SHP77 (cell line): ENCODE data around the gene CDCP1.
A peak's percentile ranks its signal among the peaks of the same experiment; 100 is the strongest.

Experiments
- DNase-seq, 2 experiments: peaks; one replicate each; lab custom pipeline; 2025; lab: John Stamatoyannopoulos, UW

Gene CDCP1

DNA sequence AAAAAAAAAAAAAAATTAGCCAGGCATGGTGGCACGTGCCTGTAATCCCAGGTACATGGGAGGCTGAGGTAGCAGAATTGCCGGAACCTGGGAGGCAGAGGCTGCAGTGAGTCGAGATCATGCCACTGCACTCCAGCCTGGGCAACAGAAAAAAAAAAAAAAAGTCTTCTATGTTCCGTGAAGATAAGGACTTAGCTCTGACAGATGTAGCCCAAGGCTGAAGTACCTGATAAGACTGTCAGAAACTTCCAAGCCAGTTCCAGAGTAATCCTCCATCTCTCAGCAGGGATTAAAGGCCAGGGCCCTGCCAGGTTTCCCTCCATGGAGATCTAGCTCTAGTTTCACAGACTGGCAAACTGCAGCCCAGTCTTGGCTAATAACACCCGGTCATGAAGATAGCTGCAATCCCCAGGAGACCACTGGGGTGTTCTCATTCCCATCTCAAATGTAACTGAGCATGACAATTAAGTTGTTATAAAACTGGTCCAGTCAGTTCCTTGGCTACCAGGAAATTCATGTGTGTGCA lies 8.5 kb downstream of the CDCP1 start:
- no peak for DNase-seq

GRCh38 chr3:45135959-45136358 lies 10.2 kb downstream of the CDCP1 start:
- DNase-seq, result no peak

DNA sequence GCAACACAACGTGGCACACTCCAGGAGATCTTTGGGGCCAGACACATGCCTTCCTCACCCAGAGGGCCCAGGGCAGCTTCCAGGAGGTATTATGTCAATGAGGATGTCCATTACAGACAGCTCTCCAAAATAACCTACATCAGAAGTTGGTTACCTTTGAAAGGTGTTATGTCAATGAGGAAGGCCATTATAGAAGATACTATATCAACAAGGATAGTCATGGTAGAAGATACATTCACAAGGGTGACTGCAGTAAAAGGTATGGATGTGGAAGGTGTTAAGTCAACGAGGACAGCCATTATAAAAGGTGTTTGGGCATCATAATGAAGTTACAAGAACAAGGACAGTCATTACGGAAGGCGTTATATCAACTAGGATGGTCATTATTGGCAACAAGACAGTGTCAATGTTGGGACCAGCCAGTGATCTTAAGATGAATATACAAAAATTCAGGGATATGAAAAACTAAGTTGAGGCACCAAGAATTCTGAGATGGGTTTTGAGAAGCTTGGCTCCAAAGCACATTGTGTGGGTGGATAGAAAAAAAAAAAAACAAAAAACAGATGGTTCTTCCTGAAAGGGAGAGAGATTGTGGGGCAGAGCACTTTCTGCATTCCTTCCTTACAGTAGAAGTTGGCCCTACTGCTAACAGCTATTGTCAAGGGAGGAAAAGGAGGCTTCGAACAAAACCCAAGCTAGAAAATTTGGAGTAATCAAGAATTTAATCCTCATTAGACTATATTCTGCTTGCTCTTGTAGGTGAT lies 11.2 kb downstream of the CDCP1 start:
- no peak for DNase-seq

DNA sequence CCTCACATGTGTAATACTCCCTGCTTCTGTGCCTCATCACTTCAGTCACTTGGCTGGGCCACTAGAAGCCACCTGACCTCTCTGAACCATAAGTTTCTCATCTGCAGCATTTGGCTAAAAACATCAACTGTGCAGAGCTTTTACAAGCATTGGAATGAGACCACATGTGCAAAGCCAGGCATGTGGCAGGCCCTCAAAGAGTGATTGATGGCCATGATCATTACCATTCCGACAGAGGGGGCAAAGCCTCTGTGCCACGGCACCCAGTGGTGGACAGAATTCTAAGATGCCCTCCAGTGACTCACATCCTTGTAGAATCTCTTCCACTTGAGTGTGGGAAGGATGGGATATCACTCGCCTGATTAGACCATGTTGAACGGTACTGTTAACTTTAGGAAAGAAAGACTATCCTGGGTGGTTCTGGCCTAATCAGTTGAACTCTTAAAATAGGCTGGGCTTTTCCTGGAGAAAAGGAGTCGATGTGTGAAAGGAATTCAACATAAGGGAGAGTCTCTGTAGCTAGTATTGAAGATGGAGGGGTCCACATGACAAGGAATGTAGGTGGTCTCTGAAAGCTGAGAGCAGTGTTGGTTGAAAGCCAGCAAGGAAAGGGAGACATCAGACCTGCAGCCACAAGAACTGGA lies 13.5 kb downstream of the CDCP1 start:
- no peak for DNase-seq

- DNase-seq, result no peak
Observed at GRCh38 chr3:45131201-45131600, 15.0 kb downstream of the CDCP1 start.

DNA sequence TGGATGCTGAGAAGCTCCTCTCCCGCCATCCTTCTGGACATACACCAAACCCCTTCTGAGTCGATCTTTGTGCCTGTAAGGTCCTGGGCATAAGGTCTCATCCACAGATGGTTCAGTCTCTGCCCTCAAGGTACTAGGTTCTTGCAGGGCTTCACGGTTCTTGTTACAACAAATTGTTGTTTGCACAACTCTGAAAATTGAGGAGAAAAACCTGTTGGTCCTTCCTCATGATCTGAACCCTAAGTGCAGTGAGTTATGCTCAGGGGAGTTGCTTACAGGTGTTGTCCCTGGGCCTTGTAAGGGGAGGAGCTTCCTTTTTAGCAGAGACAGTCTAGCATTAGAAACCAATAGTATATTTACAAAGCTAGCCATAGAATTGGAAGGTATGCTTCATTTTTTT lies 15.7 kb downstream of the CDCP1 start:
- DNase-seq, result no peak

- DNase-seq, result no peak
Observed at GRCh38 chr3:45128950-45129349, 17.2 kb downstream of the CDCP1 start.

GRCh38 chr3:45127130-45127822 lies 18.9 kb downstream of the CDCP1 start:
- DNase-seq, result no peak

DNA sequence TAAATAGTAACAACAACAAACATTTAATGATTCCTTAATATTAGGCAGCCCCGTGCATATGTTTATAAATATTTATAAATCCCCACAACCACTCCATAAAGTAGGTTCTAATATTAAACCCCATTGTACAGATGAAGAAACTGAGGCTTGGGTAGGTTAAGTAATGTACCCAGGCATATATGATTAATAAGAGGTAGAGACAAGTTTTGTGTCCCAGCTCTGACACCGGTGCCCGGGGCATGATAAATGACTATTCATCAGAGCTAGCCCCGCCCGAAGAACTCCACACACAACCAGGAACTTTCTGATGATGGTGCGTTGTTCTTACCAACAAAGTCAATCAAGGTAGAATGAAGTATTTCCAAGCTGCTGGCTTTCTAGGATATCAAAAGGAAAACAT lies 19.4 kb downstream of the CDCP1 start:
- DNase-seq, result no peak

DNA sequence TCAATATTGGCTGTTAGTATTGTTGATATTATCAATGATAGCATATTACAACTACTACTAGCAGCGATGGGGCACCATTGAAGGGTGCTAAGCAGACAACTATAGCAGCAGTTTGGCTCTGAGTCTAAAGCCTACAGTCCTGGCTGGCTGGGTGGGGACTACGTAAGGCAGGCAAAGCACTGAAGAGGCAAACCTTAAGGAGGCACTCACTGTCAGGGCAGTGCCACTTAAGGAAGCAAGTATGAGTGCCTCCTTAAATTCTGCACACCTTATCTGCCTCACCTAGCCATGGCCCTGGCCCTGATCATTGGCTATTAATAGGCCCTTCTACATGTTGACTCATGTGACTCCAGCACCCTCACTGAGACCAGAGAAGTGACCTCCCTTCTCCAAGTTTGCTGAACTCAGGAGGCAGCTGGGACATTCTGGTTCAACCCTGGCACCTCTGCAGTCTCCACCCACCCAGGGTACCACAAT lies 20.6 kb downstream of the CDCP1 start:
- DNase-seq, result no peak

DNA sequence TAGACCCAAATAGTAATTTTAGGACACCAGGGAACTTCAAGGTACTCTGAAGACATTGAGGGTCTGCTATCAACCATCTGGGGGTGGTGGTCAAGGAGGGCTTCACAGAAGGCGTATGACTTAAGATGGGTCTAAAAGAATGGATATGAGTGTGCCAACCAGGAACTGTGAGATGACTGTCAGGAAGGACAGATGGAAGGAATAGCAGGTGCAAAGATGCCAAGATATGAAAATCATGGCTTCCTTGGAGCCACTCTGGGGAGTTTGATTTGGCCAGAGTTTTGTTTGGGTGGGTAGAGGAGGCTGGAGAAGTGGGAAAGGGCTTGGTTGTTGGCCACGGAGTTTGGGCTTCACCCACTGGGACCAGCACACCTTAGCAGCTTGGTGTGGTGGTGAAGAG lies 21.2 kb downstream of the CDCP1 start:
- DNase-seq, result no peak

- DNase-seq, result no peak
Observed at GRCh38 chr3:45124352-45124751, 21.8 kb downstream of the CDCP1 start.

- no peak for DNase-seq
Observed at GRCh38 chr3:45123581-45124269, 22.5 kb downstream of the CDCP1 start.

GRCh38 chr3:45123030-45123429 lies 23.1 kb downstream of the CDCP1 start:
- DNase-seq, result no peak

GRCh38 chr3:45120359-45121158 lies 25.6 kb downstream of the CDCP1 start:
- DNase-seq, result no peak

- DNase-seq, result peak; percentile 20 to 33
Observed at GRCh38 chr3:45119824-45120358, 26.3 kb downstream of the CDCP1 start.

GRCh38 chr3:45119376-45119775 lies 26.8 kb downstream of the CDCP1 start:
- no peak for DNase-seq

- no peak for DNase-seq
Observed at GRCh38 chr3:45118615-45119071, 27.5 kb downstream of the CDCP1 start.

GRCh38 chr3:45116350-45116749 lies 29.8 kb downstream of the CDCP1 start:
- no peak for DNase-seq

- DNase-seq, result no peak
Observed at GRCh38 chr3:45113625-45114050, 32.5 kb downstream of the CDCP1 start.

DNA sequence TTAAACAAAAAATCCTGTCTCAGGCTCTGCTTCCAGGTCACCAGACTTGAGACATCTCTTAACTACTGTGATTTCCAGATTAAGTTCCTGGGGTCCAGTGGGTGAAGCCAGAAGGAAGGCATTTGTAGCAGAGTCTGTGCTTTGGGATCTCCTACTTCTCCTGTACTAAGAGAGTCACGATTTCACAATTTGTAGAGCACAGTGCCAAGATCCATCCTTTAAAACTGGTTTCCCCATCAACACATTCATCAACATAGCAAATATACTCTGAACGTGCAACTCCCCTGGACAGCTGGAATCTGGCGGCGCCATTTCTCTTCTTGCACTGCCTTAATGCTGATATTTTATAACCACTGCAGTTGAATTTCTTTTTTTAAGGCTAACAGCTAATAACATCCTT lies 33.2 kb downstream of the CDCP1 start:
- no peak for DNase-seq
